Fibroblast of skin of left biceps (primary cell): ENCODE measurements around the gene SPATA16.
"Not testable (repeated sequence)": the region's sequence is repeated elsewhere in the genome, so short reads cannot be mapped to it uniquely, and the experiment has no call there.

ENCODE experiments used
- DNase-seq, 2 experiments: peaks; one replicate each; pipeline ENCODE4 v3.0.0-alpha.2; 2013; ENCODE audit warnings: low read depth in 2 of 2

The SPATA16 gene, protein sequence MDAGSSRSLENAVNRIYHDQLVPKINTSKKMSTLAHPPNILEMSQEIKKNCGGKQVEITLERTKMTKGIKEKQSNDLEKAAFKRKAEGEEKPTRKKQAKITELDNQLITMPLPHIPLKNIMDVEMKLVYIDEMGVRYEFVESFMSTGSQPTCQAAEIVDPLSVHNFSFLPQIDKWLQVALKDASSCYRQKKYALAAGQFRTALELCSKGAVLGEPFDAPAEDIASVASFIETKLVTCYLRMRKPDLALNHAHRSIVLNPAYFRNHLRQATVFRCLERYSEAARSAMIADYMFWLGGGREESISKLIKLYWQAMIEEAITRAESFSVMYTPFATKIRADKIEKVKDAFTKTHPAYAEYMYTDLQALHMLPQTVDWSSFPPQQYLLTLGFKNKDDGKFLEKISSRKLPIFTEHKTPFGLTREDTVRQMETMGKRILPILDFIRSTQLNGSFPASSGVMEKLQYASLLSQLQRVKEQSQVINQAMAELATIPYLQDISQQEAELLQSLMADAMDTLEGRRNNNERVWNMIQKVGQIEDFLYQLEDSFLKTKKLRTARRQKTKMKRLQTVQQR

DNA sequence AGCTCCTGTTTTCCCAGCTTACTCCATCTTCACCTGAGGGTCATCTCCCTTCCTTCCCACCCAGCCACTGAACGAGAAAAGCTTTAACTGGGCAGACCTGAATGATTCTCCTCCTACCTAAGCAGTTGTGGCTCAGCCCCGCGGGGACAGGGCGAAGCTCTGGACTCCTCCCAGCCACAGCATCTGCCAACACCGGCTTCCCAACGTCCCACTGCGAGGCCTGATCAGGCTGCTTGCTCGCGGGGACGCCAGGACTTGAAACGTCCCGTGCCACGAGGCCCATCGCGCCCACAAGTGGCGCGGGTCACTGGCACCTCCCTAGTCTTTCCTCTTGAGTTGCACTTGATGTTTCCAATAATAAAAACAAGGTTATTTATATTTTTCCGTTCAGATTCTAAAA, at the start of gene SPATA16:
Gene SPATA16 (minus strand): TSS at position 250 of the 400 bp plus-strand sequence. CDS start 23,504 bp downstream, outside the sequence.
- DNase-seq: no peak

DNA sequence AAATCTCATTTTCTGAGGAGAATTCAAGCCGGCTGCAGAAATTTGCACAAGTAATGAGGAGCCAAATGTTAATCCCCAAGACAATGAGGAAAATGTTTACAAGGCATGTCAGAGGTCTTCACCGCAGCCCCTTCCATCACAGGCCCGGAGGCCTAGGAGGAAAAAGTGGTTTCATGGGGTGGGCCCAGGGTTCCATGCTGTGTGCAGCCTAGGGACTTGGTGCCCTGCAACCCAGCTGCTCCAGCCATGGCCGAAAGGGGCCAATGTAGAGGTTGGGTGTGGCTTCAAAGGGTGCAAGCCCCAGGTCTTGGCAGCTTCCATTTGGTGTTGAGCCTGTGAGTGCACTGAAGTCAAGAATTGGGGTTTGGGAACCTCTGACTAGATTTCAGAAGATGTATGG, 42.0 kb upstream of the SPATA16 start:
- DNase-seq: not testable (repeated sequence)

DNA sequence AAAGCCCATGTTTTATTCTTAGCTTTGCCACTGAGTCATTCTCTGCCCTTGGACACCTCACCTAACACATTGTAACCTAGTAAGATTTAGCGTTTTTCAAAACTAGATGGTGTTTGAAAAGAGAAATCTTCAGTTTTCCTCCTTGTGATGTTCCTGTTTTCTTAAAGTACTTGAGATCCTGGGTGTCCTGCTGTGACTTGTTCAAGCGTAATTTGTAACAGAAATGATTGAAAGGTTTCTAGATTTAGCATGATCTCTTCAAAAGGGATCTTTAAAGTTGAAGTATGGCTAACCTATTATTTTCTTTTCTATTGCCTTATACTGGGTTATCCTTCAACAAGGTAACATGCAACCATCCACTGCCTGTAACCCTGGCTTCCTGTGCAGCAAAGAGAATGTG, 32.6 kb upstream of the SPATA16 start:
- no peak for DNase-seq

DNA sequence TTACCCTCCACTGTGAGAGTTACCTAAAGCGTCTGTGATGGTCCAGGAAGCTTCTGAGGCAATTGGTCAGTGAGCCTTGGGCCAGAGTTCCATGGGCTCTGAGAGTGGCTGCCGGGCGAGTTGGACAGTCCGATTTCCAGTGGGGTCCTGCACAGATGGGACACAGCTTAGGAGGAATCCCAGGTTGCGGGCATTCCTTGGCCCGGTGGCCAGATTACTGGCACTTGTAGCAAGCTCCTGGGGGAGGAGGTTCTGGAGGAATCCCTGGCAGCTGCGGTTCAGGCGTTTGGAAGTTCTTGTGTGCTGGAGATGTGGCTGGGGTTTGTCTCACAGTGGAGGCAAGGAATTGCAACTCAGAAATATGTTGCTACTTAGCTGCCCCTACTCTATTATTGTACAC, 18.1 kb upstream of the SPATA16 start:
- DNase-seq: not testable (repeated sequence)

DNA sequence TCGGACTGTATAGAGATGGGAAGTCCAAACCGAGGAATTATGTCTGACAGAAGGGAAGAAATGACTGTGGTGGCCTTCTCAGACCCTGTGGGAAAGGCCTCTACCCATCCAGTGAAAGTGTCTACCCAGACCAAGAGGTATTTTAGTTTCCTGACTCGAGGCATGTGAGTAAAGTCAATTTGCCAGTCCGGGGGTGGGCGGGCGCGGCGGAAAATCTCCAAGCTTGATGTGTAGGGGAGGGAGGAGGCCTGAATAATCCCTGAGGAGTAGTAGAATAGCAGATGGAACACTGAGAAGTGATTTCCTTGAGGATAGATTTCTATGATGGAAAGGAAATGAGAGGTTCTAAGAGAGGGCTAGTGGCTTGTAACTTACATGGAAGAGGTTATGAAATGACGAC, 15.5 kb upstream of the SPATA16 start:
- DNase-seq: not testable (repeated sequence)

DNA sequence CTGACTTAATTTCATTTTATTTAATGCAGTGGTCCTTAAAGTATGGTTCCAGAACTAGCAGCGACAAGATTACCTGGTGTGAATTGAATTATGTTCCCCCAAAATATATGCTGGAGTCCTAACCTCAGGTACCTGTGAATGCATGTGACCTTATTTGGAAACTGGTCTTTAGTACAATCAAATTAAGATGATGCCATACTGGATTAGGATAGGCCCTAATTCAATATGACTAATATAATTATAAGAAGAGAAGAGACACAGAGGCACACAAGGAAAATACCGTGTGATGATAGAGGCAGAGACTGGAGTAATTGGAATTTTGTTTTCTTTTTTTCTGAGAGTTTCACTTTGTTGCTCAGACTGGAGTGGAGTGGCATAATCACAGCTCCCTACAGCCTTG, 12.6 kb upstream of the SPATA16 start:
- DNase-seq: no peak

DNA sequence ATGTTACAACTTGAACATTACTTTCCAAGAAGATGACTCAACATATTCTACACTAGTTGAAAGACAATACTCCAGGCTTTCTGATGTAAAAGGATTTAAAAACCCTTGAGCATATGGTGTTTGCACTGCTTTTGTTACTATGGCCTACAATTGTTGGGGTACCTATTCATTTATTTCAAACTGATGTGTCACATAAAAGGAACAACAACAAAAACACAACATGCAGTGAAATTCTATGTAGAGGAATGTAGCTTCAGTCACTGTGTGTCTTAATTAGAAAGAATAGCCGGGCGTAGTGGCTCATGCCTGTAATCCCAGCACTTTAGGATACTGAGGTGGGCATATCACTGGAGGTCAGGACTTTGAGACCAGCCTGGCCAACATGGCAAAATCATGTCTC, 1.6 kb downstream of the SPATA16 start:
- no peak for DNase-seq

DNA sequence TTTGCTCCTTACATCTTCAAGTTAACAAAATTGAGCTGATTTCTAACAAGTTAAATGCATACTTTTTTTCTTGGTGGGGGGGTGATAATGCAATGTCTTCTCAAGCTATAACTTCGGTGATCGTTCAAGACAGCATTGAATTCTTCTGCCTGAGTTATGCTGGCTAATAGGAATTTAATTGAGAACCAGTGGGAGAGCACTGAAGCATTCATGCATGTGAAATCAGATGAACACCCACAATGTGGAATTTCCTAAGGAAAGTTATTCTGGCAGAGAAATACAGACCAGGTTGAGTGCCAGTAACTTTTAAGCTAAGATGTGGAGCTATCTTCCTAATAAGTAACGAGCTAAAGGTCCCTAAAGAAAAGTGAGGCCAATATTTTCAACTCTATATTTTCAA, 3.0 kb downstream of the SPATA16 start:
- no peak for DNase-seq

DNA sequence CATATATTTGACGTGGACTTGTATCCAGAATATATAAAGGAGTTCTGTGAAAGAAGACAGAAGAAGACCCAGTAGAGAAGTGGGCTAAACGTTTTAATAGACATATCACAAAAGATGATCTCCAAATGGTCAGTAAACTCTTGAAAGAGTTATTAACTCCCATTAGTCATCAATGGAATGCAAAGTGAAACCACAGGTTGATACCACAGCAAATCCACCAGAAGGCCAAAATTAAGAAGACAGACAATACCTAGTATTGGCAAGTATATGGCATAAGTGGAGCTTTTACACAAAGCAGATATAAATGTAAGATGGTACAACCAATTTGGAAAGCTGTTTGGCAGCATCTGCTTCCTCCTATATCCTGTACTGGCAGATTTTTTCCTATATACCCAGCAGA, 6.0 kb downstream of the SPATA16 start:
- no peak for DNase-seq

DNA sequence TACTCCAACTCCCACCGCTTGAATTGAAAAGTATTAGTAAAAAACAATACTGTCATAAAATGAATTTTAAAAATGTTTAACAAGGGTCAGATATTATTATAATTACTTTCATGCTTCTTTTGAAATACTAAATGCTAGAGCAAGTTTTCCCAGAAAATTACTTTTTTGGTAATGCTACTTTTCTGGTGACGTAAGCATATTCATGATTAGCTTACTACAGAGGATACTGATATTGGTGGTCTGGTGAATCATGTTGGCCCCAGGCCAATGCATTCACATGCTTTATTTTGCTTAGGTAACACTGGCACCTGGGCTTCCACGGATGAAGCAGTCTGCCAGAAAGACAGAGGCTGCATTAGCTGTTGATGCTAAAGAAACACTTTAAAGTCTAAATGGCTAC, 12.4 kb downstream of the SPATA16 start:
- DNase-seq: no peak

DNA sequence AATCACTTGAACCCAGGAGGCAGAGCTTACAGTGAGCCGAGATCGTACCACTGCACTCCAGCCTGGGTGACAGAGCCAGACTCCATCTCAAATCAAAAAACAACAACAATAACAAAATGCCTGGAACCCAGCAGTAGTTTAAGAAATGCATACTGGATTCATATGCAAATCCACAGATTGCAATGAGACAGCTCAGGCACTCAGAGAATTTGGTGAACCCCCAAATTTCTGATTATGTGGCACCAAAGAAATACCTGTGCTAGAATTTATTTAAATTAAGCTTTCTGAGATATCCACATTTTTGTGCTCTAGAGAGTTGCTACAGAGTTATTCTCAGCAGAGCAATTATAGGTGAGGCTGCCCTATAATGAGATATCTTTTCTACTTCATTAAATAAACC, 29.7 kb downstream of the SPATA16 start:
- no peak for DNase-seq

DNA sequence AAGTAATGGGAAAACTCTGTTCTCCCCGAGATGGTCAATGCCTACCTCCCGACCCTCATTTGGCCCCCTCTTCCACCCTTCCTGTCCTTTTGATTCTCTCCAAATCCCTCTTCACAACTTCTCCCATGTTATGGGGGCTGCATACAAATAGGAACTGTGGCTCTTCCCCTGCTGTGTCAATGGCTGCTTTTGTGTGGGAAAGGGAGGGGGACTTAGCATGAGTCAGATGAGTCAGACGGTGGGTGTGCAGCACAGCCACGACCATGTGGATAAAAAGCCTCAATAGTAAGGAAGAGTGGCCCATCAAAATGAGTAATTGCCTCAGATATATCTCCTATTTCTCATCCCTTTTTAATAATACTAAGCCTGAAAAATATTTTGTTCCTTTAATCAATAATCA, 31.9 kb downstream of the SPATA16 start:
- DNase-seq: no peak

DNA sequence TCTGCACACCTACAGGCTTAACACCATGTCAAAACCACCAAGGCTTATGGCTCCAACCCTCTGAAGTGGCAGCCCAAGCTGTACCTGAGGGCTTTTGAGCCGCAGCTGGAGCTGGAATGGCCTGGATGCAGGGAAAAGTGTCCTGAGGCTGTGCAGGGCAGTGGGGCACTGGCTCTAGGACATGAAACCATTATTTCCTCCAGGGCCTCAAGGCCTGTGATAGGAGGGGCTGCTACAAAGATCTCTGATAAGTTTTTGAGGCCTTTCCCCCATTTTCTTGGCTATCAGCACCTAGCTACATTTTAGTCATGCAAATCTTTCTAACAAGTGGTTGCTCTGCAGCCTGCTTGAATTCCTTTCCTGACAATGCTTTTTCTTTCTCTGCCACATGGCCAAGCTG, 37.6 kb downstream of the SPATA16 start:
- no peak for DNase-seq

DNA sequence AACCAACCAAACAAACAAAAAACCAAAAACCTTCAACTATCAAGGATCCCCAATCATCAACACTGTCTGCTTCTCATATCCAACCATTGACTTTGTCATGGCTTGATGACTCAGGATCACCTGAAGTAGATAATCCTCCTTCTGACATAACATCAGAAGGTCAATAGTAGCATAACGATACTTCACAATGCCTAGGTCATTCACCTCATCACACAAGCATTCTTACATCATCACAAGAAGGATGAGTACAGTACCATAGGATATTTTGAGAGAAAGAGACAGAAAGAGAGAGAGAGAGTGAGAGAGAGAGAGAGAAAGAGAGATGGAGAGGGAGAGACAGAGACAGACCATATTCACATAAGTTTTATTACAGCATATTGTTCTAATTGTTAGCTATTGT, 42.1 kb downstream of the SPATA16 start:
- no peak for DNase-seq

DNA sequence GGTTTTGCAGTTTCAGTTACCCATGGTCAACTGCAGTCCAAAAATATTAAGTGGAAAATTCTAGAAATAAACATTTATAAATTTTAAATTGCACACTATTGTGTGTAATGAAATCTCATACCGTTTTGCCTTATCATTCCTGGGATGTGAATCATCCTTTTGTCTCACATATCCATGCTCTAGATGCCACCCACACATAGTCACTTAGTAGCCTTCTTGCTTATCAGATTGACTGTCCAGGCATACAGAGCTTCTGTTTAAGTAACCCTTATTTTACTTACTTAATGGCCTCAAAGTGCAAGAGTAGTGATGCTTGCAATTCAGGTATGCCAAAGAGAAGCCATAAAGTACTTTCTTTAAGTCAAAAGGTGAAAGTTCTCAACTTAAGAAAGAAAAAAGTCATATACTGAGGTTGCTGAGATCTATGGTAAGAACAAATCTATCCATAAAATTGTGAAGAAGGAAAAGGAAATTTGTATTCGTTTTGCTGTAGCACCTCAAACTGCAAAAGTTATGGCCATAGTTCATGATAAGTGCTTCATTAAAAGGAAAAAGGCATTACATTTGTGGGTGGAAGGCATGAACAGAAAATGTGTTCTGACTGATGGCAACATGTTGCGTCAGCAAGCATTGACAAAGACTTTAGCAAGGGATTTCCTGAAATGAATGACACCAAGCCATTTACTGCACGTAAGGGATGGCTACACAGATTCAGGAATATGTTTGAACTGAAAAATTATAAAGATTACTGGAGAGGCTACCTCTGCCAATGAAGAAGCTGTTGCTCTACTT, 43.8 kb downstream of the SPATA16 start:
- no peak for DNase-seq

DNA sequence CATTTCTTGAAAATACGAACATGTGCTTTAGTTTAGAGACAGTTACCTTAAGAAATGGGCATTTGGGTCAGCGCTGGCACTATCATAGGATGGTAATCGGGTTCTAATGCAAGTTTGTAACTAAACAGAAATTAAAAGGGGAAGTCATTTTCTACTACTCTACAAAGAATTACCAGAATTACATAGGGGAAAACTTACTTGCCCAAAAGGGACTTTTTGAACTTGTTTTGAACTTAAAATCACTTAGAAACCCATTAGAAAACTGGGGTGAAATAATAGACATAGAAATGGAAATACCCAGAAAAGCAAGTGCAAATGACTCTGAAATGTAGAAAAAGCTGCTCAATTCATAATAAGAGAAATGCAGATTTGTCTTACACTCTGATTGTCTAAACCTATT, 44.9 kb downstream of the SPATA16 start:
- no peak for DNase-seq

DNA sequence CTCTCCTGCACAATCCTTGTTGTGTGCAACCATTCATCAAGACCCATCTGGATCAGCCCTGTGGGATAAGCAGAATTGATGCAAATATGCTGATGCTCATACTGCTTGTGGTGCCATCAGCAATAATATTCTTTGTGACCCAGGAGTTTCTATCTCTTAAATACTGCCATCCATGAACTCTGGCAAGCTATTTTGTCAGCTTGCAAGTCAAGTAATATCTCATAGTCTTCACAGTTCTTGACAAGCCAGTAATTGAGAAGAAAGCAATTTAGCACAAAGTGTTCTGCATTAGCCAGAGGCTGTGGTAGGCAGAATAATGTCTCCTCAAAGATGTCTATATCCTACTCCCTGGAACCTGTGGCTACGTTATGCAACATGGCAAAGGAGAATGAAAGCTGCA, 49.0 kb downstream of the SPATA16 start:
- no peak for DNase-seq

DNA sequence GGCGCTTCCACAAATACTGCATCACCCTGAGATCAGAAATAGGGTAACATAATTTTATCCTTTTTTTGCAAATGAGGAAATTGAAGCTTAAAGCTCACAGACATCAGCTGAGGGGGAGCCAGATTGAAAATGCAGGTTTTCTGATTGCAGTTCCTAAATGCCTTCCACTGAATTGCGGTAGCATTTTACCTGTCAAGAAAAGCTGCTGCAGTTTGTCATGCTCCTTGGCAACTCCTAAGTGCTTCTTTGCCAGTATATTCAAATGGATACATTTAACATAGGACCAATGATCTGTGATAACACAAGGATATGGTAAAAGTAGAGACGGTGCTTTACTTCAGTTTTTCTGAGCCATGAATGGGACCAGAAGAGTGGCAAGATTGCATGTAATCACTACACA, 50.5 kb downstream of the SPATA16 start:
- no peak for DNase-seq

DNA sequence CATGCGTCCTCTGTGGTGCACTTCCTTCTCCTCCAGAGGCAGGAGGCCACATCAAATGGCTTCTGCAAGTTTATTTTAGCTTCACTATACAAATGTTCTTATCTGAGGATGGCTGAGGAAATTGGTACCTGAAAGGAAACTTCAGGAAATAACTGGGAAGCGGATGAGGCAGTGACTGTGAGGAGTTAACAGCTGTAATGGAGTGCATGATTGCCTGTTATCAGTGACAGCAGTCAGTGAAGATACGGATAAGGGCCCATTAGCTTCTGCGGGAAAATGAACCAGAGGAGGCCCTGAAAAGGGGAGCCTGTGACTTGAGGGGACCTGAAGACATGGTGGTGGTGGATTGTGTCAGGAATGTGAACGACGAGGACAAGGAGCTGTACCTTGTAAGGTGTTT, 51.8 kb downstream of the SPATA16 start:
- no peak for DNase-seq

DNA sequence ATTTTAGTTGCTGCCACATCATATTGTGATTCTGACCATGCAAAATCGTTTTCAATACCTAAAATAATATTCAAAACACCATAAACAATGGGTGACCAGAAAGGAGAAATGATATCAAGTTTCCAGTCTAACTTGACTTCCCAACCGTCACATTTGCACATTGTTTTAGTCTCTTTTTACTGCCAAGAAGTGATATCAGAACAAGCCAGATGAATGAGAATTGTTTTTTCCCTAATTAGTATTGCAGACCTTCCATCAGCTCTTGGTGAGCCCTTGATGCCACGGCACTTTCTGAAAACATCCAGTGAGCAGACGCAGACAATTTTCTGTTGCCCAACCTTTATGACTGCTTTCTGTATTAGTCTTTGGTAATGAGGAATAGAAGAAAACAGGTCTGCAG, 62.5 kb downstream of the SPATA16 start:
- DNase-seq: no peak

DNA sequence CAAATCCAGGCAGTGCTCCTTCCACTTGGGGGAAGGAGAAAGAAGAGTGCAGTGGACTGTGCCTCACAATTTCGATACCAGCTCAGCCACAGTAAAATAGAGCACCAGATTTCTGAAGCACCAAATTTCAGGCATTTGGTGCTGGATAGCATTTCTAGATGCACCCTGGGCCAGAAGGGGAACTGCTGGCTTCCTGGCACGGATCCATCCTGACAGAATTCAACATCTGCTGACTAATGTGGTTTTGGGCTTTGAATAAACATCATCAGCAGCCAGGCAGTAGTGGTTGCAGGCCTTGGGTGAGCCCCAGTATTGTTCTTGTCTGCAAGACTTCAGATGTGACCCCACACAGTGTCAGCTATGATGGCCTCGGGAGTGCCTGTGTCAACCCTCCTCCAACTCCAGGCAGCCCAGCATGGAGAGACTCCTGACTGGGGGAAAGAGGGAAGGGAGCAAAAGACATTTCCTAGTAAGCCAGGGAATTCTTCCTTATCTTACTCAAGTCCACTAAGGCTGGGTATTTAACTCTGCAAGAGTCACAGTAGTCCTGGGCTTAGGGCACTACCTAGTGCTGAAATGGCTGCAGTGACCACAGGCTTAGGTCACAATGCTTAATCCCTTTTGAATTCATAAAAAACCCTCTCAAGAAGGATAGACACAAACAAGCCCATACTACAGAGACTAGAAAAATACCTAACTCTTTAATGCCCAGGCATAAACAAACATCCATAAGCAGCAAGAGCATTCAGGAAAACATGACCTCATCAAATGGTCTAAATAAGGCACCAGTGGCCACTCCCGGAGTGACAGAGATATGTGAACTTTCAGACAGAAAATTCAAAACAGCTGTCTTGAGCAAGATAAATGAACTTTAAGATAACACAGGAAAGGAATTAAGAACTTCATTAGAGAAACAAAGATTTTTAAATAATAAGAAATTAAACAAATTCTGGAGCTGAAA, 74.7 kb downstream of the SPATA16 start:
- DNase-seq: peak; percentile 9 to 19

DNA sequence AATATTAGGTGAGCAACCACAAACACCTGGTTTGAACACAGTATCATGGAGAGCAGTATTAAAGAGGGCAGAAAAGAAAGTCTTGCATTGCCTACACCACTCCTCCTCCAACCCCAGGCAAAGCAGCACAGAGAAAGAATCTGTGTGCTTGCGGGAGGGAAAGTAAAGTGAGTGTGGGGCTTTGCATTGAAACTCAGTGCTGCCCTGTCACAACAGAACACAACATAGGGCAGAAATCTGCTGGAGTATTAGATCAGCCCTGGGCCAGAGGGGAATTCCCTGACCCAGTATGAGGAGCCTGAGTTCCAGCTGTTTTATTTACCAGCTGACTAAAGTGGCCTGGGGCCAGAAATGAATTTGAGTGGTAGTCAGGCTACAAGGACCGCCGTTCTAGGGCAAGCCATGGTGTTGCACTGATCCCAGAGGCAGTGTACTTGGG, 75.5 kb downstream of the SPATA16 start:
- DNase-seq: no peak
